Occipital lobe (tissue), 2 donors: ENCODE data around the gene DISC1. TPM values are rescaled to one million over a fixed set of nuclear protein-coding genes. Genes with fewer than 3 reads are reported as not detected.

ENCODE experiments used
- DNase-seq: peaks from one replicate; lab custom pipeline; 2025; lab: John Stamatoyannopoulos, UW
- total RNA-seq: library from RNA; depleted of rRNA; stranded (reverse); fragments of >200 nt; gene quantifications from one replicate; pipeline ENCODE4 v1.2.3, GENCODE V29; 2014

Gene DISC1
- total RNA-seq, 1 donor from 2014 or later: 6.4 TPM

- no peak for DNase-seq
Measured at GRCh38 chr1:231810415-231810814, 183.8 kb downstream of the DISC1 start.

GRCh38 chr1:231814021-231814420, 187.4 kb downstream of the DISC1 start:
- DNase-seq: no peak

- no peak for DNase-seq
Measured at GRCh38 chr1:231814521-231814920, 187.9 kb downstream of the DISC1 start.

- no peak for DNase-seq
Measured at GRCh38 chr1:231817801-231818200, 191.2 kb downstream of the DISC1 start.

GRCh38 chr1:231818337-231818736, 191.7 kb downstream of the DISC1 start:
- no peak for DNase-seq

- DNase-seq: no peak
Measured at GRCh38 chr1:231821281-231821680, 194.7 kb downstream of the DISC1 start.

- DNase-seq: no peak
Measured at GRCh38 chr1:231822041-231822440, 195.5 kb downstream of the DISC1 start.

- no peak for DNase-seq
Measured at GRCh38 chr1:231826566-231826965, 200.0 kb downstream of the DISC1 start.

GRCh38 chr1:231827337-231828105, 200.9 kb downstream of the DISC1 start:
- no peak for DNase-seq

GRCh38 chr1:231828182-231828920, 201.8 kb downstream of the DISC1 start:
- no peak for DNase-seq

GRCh38 chr1:231829332-231829731, 202.7 kb downstream of the DISC1 start:
- no peak for DNase-seq

- DNase-seq: no peak
Measured at GRCh38 chr1:231836227-231836893, 209.8 kb downstream of the DISC1 start.

- DNase-seq: no peak
Measured at GRCh38 chr1:231838521-231838920, 211.9 kb downstream of the DISC1 start.

GRCh38 chr1:231839999-231840398, 213.4 kb downstream of the DISC1 start:
- DNase-seq: no peak

- no peak for DNase-seq
Measured at GRCh38 chr1:231841616-231842344, 215.2 kb downstream of the DISC1 start.

GRCh38 chr1:231842441-231842840, 215.9 kb downstream of the DISC1 start:
- DNase-seq: no peak

GRCh38 chr1:231844986-231845502, 218.5 kb downstream of the DISC1 start:
- no peak for DNase-seq

- no peak for DNase-seq
Measured at GRCh38 chr1:231847612-231848397, 221.2 kb downstream of the DISC1 start.

GRCh38 chr1:231849981-231850380, 223.4 kb downstream of the DISC1 start:
- no peak for DNase-seq

GRCh38 chr1:231850786-231851185, 224.2 kb downstream of the DISC1 start:
- DNase-seq: no peak
